Measurements from ENCODE around the gene LDHD.

The LDHD gene

DNA sequence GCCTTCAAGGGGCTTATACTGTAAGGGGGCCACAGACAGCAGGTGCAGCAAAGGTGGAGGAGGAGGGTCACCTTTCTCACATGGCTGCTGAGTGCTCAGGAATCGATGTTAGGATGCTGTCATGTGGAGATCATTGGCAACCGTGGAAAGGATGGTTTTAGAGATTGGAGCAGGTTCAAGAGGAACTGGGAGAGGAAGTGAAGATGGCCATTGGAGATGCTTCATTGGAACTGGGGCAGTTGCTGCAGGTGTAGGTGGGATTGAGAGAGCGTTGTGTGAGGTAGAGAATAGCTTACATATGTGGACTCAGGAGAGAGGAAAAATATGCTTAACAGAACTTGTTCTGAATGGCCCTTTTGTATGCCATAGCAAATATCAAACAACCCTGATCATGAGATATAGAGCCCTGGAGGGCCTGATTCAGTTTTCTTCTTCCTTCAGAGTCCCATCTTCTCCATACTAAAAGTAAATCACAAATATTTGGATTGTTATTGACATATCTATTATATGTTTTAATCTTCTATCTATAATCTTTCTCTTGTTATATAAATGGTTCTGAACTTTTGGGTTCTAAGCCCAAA is 40.8 kb downstream of the LDHD start:
- Histone ChIP-seq H3K4me3 (ENCODE audit: low read length in 2 of 2) (no peak overlapping the region), H3K27me3 (ENCODE audit: control insufficient read depth in 1 of 2, insufficient read depth in 2 of 2, low read length in 2 of 2) (no peaks in the 10 kb centered on the region), H3K27ac (ENCODE audit: low read length) (no peak overlapping the region), H3K36me3 (ENCODE audit: control insufficient read depth in 2 of 2, insufficient read depth in 2 of 2, low read length in 2 of 2) (no peaks in the 10 kb centered on the region), H3K9me3 (ENCODE audit: control insufficient read depth in 2 of 2, low read length in 2 of 2) (no peaks in the 10 kb centered on the region), H3K9ac (ENCODE audit: low read length in 2 of 2) (no peak overlapping the region), H3K4me1 (ENCODE audit: control insufficient read depth, insufficient read depth, low read length) (peaks cover 19% of the 10 kb centered on the region)

DNA sequence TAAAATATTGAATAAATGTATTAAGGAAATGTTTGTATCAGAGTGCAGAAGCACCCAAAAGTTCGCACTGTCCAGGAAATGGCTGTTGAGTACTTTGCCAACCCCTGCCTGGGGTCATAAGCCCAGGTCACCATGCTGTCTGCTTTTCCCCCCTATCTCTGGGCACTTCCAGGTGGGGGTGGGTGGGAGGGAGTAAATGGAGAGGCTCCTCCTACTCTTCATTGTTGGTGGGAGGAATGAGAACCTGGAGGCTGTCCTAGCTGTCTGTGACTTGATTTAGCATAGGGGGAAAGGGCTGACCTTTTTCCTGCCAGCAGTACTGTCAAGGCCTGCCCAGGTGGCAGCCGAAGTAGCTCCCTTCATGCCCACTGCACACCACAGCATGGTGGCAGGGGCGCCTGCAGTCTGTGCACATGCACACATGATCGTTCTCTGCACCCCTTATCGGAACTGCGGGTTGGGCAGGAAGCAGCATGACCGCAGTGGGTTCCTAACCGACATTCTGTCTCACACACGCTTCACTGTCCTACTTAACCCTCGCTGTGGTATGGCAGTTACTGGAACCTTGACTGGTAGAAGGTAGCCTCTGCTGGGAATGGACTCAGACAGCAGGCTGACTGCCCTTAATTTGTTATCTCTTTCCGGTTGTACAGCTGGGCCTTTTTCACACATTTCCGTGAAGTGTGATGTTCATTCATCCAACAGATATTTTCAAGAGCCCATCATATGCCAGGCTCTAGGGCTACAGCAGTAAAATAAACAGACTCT is 41.5 kb downstream of the LDHD start:
- H3K9me3 ChIP-seq (ENCODE audit: control insufficient read depth in 2 of 2, low read length in 2 of 2) = no peaks in the 10 kb centered on the region
- H3K27ac ChIP-seq (ENCODE audit: low read length) = no peak overlapping the region
- no peaks in the 10 kb centered on the region for H3K36me3 ChIP-seq (ENCODE audit: control insufficient read depth in 2 of 2, insufficient read depth in 2 of 2, low read length in 2 of 2)
- H3K4me1 ChIP-seq (ENCODE audit: control insufficient read depth, insufficient read depth, low read length) = peaks cover 20% of the 10 kb centered on the region
- no peak overlapping the region for H3K9ac ChIP-seq (ENCODE audit: low read length in 2 of 2)
- no peak overlapping the region for H3K4me3 ChIP-seq (ENCODE audit: low read length in 2 of 2)
- H3K27me3 ChIP-seq (ENCODE audit: control insufficient read depth in 1 of 2, insufficient read depth in 2 of 2, low read length in 2 of 2) = no peaks in the 10 kb centered on the region

DNA sequence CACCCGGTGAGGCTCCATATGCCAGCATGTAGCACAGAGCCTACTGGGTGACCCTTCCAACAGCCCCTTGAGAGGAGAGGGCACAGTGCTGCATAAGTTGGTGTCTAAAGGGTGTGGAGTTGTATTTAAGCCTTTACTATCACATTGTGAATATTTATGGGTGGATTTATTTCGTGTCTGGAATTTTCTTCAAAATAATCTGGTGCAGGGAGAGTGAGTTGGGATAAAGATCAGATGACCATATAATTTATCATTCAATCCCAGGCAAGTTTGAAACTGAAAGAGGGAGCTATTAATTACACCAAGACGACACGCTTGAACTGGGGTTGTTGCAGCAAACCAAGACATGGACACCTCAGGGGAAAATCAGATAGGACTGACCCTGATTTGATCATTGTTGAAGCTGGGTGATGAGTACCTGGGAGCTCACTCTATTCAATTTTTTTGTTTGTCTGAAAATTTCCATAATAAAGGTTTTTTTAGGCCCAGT is 42.2 kb downstream of the LDHD start:
- Histone ChIP-seq H3K36me3 (ENCODE audit: control insufficient read depth in 2 of 2, insufficient read depth in 2 of 2, low read length in 2 of 2) (no peaks in the 10 kb centered on the region), H3K27ac (ENCODE audit: low read length) (no peak overlapping the region), H3K27me3 (ENCODE audit: control insufficient read depth in 1 of 2, insufficient read depth in 2 of 2, low read length in 2 of 2) (no peaks in the 10 kb centered on the region), H3K9me3 (ENCODE audit: control insufficient read depth in 2 of 2, low read length in 2 of 2) (no peaks in the 10 kb centered on the region), H3K4me1 (ENCODE audit: control insufficient read depth, insufficient read depth, low read length) (peaks cover 17% of the 10 kb centered on the region), H3K9ac (ENCODE audit: low read length in 2 of 2) (no peak overlapping the region), H3K4me3 (ENCODE audit: low read length in 2 of 2) (no peak overlapping the region)

DNA sequence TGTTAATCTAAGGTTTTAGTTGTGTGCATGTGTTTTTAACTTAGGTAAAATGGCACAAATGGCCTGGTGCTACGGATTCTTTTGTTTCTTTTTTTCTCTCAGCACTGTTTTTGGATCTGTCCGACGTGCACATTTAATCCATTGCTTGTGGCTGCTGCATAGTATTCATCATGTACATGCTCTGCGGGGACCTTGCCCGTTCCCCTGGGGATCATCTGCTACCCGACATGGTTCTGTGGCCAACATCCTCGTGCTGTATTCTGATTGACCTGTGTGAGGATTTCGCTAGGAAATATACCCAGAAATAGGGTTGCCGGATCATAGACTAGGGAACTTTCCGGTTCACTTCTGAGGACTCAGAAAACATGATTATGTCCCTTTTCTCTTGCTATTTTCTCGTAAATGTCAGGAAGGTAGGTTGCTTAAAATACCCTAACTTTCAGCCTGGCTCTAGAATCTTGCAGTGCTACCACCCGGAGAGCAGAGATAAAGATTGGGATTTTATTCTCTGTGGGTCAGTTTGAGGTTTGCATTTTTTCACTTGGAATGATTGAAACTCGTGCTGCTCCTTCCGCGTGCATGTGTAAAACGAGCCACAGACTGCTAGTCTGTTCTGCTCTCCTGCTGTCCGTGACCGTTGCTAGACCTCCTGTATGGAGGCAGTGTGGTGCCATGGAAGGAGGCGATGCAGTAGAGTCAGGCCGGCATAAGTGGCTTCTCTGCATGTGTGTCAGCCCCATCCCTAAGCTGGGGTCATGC is 42.9 kb downstream of the LDHD start:
- peaks cover 16% of the 10 kb centered on the region for H3K4me1 ChIP-seq (ENCODE audit: control insufficient read depth, insufficient read depth, low read length)
- no peaks in the 10 kb centered on the region for H3K9me3 ChIP-seq (ENCODE audit: control insufficient read depth in 2 of 2, low read length in 2 of 2)
- no peak overlapping the region for H3K27ac ChIP-seq (ENCODE audit: low read length)
- H3K9ac ChIP-seq (ENCODE audit: low read length in 2 of 2) = no peak overlapping the region
- H3K36me3 ChIP-seq (ENCODE audit: control insufficient read depth in 2 of 2, insufficient read depth in 2 of 2, low read length in 2 of 2) = no peaks in the 10 kb centered on the region
- no peak overlapping the region for H3K4me3 ChIP-seq (ENCODE audit: low read length in 2 of 2)
- no peaks in the 10 kb centered on the region for H3K27me3 ChIP-seq (ENCODE audit: control insufficient read depth in 1 of 2, insufficient read depth in 2 of 2, low read length in 2 of 2)

DNA sequence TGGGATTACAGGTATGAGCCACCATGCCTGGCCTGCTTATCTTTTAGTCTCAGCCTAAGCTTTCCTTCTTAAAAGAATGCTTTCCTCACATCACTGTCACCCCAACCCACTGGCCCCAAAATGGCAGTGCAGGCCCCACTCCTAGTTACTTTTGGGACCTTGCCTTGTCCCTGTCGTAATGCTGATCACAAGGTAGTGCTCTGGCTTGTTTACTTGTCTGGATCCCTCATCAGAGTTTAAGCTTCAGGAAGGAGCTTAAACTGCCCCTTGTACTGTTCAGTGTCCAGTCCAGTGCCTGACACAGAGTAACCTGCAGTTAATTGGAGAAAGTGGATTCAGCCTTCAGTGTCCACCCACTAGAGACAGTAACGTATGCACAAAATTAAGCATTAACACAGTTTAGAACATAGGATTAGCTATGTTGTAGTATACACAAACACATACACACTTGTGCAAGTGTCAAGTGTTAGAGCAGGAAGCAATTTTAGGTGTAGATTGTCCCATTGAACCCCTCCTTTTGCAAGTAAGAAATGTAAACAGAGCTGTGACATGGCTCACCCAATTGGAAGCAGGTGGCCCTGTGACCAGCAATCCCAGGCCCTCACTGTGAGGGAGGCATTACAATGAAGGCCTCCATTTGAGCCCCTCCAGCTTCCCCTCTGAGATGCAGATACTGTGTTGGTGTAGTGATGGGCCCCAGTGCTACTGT is 44.2 kb downstream of the LDHD start:
- Histone ChIP-seq H3K4me3 (ENCODE audit: low read length in 2 of 2) (no peak overlapping the region), H3K9ac (ENCODE audit: low read length in 2 of 2) (no peak overlapping the region), H3K27ac (ENCODE audit: low read length) (no peak overlapping the region), H3K36me3 (ENCODE audit: control insufficient read depth in 2 of 2, insufficient read depth in 2 of 2, low read length in 2 of 2) (no peaks in the 10 kb centered on the region), H3K27me3 (ENCODE audit: control insufficient read depth in 1 of 2, insufficient read depth in 2 of 2, low read length in 2 of 2) (no peaks in the 10 kb centered on the region), H3K9me3 (ENCODE audit: control insufficient read depth in 2 of 2, low read length in 2 of 2) (no peaks in the 10 kb centered on the region), H3K4me1 (ENCODE audit: control insufficient read depth, insufficient read depth, low read length) (peaks cover 16% of the 10 kb centered on the region)

DNA sequence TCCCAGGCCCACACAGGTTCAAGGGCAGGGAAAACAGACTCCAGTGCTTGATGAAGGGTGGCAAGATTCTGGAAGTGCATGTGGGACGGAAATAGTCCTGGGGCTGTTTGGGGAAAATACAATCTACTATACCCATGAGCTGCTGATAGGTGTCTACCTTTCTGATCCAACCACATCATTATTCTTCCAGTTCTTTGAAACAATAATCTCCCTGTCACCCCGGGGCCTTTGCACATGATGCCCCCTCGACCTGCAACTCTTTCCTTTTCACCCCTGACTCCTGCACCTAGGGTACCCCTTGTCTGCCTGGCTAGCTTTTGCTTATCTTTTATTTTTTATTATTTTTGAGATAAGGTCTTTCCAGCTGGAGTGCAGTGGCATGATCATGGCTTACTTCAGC is 45.0 kb downstream of the LDHD start:
- Histone ChIP-seq H3K27me3 (ENCODE audit: control insufficient read depth in 1 of 2, insufficient read depth in 2 of 2, low read length in 2 of 2) (no peaks in the 10 kb centered on the region), H3K27ac (ENCODE audit: low read length) (no peak overlapping the region), H3K9me3 (ENCODE audit: control insufficient read depth in 2 of 2, low read length in 2 of 2) (no peaks in the 10 kb centered on the region), H3K4me1 (ENCODE audit: control insufficient read depth, insufficient read depth, low read length) (peaks cover 21% of the 10 kb centered on the region), H3K9ac (ENCODE audit: low read length in 2 of 2) (no peak overlapping the region), H3K4me3 (ENCODE audit: low read length in 2 of 2) (no peak overlapping the region), H3K36me3 (ENCODE audit: control insufficient read depth in 2 of 2, insufficient read depth in 2 of 2, low read length in 2 of 2) (no peaks in the 10 kb centered on the region)

DNA sequence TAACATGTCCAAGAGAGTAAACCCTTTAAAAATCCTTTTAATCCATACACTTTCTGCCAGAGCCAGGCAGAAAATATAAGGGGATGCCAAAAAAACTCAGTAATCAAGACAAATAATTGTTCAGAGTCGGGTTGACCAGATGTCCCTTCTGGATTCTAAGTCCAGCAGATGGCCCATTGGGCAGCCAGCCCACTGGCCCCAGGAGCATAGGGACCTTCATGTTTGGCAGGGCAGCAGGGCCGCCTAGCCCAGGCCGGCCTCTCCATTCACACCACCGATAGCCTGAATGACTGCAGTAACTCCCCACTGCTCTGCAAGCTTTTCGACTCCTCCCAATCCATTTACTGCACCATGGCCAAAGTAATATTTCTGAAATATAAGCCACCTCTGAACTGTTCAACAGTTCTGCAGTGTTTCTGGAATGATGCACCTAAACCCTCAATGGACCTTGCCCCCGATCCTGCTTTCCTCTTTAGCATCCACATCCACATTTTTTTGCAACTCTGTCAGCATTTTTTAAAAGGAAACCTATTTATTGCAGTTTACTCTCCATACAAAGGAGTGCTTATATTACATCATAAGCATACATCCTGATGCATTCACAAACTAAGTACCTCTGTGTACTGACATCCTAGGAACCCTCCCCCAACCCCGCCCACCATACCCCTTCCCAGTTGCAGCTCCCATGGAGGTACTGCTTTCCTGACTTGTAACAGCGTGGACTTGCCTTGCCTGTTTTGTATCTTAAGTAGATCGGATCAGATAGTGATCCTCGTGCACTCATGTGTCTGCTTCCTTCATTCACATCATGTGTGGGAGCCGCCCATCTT is 46.4 kb downstream of the LDHD start:
- Histone ChIP-seq H3K4me3 (ENCODE audit: low read length in 2 of 2) (no peak overlapping the region), H3K27me3 (ENCODE audit: control insufficient read depth in 1 of 2, insufficient read depth in 2 of 2, low read length in 2 of 2) (no peaks in the 10 kb centered on the region), H3K27ac (ENCODE audit: low read length) (peak overlapping the region; percentile 31), H3K4me1 (ENCODE audit: control insufficient read depth, insufficient read depth, low read length) (peaks cover 25% of the 10 kb centered on the region), H3K9ac (ENCODE audit: low read length in 2 of 2) (no peak overlapping the region), H3K9me3 (ENCODE audit: control insufficient read depth in 2 of 2, low read length in 2 of 2) (no peaks in the 10 kb centered on the region), H3K36me3 (ENCODE audit: control insufficient read depth in 2 of 2, insufficient read depth in 2 of 2, low read length in 2 of 2) (no peaks in the 10 kb centered on the region)

DNA sequence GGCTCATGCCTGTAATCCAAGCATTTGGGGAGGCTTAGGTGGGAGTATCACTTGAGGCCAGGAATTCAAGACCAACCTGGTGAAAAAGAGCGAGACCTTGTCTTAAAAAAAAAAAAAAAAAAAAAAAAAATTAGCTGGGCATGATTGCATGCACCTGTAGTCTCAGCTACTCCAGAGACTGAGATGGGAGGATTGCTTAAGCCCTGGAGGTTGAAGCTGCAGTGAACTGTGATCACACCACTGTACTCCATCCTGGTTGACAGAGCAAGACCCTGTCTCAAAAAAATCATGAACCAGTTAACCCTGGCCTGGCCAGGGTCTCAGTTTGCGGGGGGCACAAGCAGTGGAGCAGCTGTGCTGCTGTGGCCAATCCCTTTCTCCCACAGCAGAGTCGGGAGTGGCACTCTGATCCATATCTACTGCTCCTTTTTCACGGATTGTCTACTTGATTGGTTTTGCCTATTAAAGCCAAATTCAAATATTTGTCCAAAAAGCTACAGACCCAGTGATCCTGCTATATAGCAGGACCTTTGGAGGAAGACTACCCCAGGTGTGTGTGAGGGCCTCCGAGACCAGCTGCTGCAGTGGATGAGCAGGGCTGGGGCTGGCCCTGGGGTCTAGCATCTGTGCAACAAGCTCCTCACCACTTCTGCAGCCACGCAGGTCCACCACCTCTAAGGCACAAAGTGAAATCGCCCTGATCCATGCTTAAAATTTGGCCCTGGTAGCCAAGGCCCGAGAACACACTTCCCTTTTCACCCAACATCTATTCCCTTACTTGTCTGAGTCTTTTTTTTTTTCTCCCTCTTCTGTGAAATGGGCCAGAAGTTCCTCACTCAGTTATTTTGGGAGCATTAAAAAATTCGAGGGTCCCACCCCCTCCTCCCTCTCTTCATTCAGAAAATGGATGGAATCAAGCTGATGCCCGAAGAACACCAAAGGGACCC is 48.2 kb downstream of the LDHD start:
- no peak overlapping the region for H3K9ac ChIP-seq (ENCODE audit: low read length in 2 of 2)
- H3K27ac ChIP-seq (ENCODE audit: low read length) = no peak overlapping the region
- peaks cover 0 to 2% of the 10 kb centered on the region in 2 donors for H3K9me3 ChIP-seq (ENCODE audit: control insufficient read depth in 2 of 2, low read length in 2 of 2)
- H3K4me3 ChIP-seq (ENCODE audit: low read length in 2 of 2) = no peak overlapping the region
- H3K27me3 ChIP-seq (ENCODE audit: control insufficient read depth in 1 of 2, insufficient read depth in 2 of 2, low read length in 2 of 2) = no peaks in the 10 kb centered on the region
- peaks cover 27% of the 10 kb centered on the region for H3K4me1 ChIP-seq (ENCODE audit: control insufficient read depth, insufficient read depth, low read length)
- H3K36me3 ChIP-seq (ENCODE audit: control insufficient read depth in 2 of 2, insufficient read depth in 2 of 2, low read length in 2 of 2) = no peaks in the 10 kb centered on the region

DNA sequence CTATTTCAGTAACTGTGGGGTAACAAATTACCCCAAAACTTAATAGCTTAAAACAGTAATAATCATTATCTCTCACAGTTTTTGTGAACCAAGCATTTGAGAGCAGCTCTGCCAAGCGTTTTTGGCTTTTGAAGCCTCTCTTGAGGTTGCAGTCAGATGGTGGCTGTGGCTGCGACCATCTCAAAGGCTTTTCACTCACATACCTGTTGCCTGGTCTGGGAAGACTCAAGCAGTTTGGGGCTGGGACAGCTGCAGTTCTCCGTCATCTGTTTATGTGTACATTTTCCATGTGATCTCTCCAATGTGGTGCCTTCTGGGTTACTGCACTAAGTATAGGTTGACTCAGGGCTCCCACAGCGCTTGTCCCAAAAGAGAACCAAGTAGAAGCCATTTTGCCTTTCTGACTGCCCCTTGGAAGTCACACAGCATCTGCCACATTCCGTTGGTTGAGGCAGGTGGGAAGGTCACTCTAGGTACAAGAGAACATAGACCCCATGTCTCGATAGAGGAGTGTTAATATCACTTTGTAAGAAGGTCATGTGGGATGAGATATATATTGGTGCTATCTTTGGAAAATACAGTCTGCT is 49.6 kb downstream of the LDHD start:
- H3K36me3 ChIP-seq (ENCODE audit: control insufficient read depth in 2 of 2, insufficient read depth in 2 of 2, low read length in 2 of 2) = no peaks in the 10 kb centered on the region
- no peak overlapping the region for H3K9ac ChIP-seq (ENCODE audit: low read length in 2 of 2)
- H3K27ac ChIP-seq (ENCODE audit: low read length) = peak overlapping the region; percentile 56
- H3K27me3 ChIP-seq (ENCODE audit: control insufficient read depth in 1 of 2, insufficient read depth in 2 of 2, low read length in 2 of 2) = no peaks in the 10 kb centered on the region
- peaks cover 0 to 2% of the 10 kb centered on the region in 2 donors for H3K9me3 ChIP-seq (ENCODE audit: control insufficient read depth in 2 of 2, low read length in 2 of 2)
- H3K4me3 ChIP-seq (ENCODE audit: low read length in 2 of 2) = no peak overlapping the region
- peaks cover 41% of the 10 kb centered on the region for H3K4me1 ChIP-seq (ENCODE audit: control insufficient read depth, insufficient read depth, low read length)
